SJSA1 (cell line): Measurements from ENCODE around the gene PHF19. TPM values are rescaled to one million over a fixed set of nuclear protein-coding genes. Genes with fewer than 3 reads are reported as not detected.

Source experiments
- DNase-seq, 2 experiments: peaks; one replicate each; pipeline ENCODE4 v3.0.0-alpha.2; 2015 to 2020; ENCODE audit warnings: low spot score in 2 of 2, low read depth in 1 of 2
- H3K27ac ChIP-seq: fragments of 250-450 bp; sonication (Bioruptor Pico); 2 replicates; pipeline ENCODE4 v1.5.1; 2020; ENCODE audit warnings: mild to moderate bottlenecking, moderate library complexity
- H3K27me3 ChIP-seq: fragments of 250-450 bp; sonication (Bioruptor Pico); replicated peaks from 2 replicates; pipeline ENCODE4 v1.5.1; 2020; ENCODE audit warnings: mild to moderate bottlenecking, moderate library complexity
- H3K36me3 ChIP-seq: fragments of 250-450 bp; sonication (Bioruptor Pico); 2 replicates; pipeline ENCODE4 v1.5.1; 2020; ENCODE audit warnings: mild to moderate bottlenecking
- H3K4me1 ChIP-seq: fragments of 250-450 bp; sonication (Bioruptor Pico); replicated peaks from 2 replicates; pipeline ENCODE4 v1.6.1; 2021; ENCODE audit warnings: mild to moderate bottlenecking
- H3K4me3 ChIP-seq: fragments of 250-450 bp; sonication (Bioruptor Pico); 2 replicates; pipeline ENCODE4 v1.5.1; 2020; ENCODE audit warnings: mild to moderate bottlenecking
- H3K9me3 ChIP-seq: fragments of 250-450 bp; sonication (Bioruptor Pico); replicated peaks from 2 replicates; pipeline ENCODE4 v1.5.1; 2020; ENCODE audit warnings: mild to moderate bottlenecking
- total RNA-seq: library from RNA; depleted of rRNA; stranded (reverse); fragments of >200 nt; shearing (Covaris generic); gene quantifications from 2 replicates; pipeline ENCODE4 v1.2.3, GENCODE V29; 2014; rRNA removed

Gene PHF19
- total RNA-seq, 1 experiment from 2014 or later: 69.6 TPM

DNA sequence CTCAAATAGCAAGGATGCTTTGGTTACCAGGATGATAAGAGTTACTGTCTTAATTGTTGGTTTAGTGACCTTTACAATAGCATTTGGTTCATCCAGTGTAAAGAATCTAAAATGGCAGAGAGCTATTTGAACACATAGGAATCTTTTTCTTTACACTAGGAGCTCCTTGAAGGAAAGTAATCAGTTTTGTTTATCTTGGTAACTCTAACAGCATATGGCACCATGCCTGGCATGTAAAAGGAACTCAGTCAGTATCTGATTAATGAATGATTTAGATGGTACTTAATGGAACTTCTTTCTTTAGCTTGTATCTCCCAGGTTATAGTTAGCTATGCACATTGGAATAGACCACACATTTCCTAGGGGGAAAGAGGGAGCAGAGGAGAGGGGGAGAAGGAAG is 44.2 kb downstream of the PHF19 start:
- Histone ChIP-seq H3K27me3 (no peaks in the 10 kb centered on the region), H3K36me3 (peaks cover 48% of the 10 kb centered on the region), H3K4me3 (no peak overlapping the region), H3K4me1 (no peaks in the 10 kb centered on the region), H3K9me3 (no peaks in the 10 kb centered on the region), H3K27ac (no peak overlapping the region)
- no peak for DNase-seq

DNA sequence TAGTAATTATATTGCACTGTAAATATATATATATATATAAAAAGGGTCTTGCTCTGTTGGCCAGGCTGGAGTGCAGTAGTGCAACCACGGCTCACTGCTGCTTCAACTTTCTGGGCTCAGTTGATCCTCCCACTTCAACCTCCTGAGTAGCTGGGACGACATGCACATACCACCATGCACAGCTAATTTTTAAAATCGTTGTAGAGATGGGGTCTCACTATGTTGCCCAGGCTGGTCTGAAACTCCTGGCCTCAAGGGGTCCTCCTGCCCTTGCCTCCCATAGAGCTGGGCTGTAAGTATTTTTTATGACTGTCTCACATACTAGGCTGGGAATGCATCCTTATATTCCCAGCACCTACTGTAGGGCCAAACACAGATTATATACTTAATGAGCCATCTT is 46.1 kb downstream of the PHF19 start:
- no peak overlapping the region for H3K27ac ChIP-seq
- DNase-seq: no peak

DNA sequence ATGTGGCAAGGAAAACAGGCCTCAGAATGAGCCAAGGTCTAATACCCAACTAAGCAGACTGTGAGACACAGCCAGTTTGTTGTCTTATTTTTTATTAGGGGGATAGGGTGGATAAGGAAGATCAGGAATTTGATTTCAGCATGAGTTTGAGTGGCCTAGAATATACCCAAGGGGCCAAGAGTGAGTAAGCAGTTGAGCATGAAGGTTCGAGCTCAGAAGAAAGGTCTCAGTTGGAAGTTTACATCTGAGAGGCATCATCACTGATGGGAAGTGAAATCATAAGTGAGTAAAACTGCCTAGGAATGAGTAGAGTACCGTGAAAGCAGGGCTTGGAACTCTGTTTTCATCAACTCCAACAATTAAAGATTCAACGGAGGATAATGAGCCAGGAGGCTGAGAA is 46.8 kb downstream of the PHF19 start:
- no peaks in the 10 kb centered on the region for H3K9me3 ChIP-seq
- H3K4me3 ChIP-seq: no peak overlapping the region
- peaks cover 58% of the 10 kb centered on the region for H3K36me3 ChIP-seq
- no peaks in the 10 kb centered on the region for H3K4me1 ChIP-seq
- H3K27ac ChIP-seq: no peak overlapping the region
- no peaks in the 10 kb centered on the region for H3K27me3 ChIP-seq
- no peak for DNase-seq

More for the DNA sequence above, 46.1 kb downstream of the PHF19 start:
- no peaks in the 10 kb centered on the region for H3K4me1 ChIP-seq
- peaks cover 55% of the 10 kb centered on the region for H3K36me3 ChIP-seq
- no peaks in the 10 kb centered on the region for H3K27me3 ChIP-seq
- H3K9me3 ChIP-seq: no peaks in the 10 kb centered on the region
- no peak overlapping the region for H3K4me3 ChIP-seq

GRCh38 chr9:120829650-120830049 is 47.3 kb downstream of the PHF19 start:
- no peak overlapping the region for H3K27ac ChIP-seq

DNA sequence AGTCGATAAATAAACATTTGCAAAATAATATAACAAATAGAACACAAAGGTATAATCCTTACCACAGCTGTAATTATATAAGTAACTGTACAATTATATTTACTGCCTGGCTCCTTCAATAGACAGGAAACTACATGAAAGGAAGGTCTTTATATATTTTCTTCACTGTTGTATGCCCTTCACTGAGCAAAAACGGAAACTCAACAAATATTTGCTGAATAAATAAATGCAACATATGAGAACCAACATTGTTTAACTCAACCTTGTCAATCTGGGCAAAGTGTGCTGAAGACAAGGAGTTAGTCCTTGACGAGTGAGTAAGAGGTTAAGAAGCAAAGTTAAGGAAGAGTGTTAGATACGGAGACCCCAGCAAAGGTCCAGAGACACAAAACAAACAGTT is 56.9 kb downstream of the PHF19 start:
- DNase-seq: no peak
- H3K4me1 ChIP-seq: no peaks in the 10 kb centered on the region
- no peaks in the 10 kb centered on the region for H3K9me3 ChIP-seq
- H3K36me3 ChIP-seq: peaks cover 77% of the 10 kb centered on the region
- no peaks in the 10 kb centered on the region for H3K27me3 ChIP-seq
- no peak overlapping the region for H3K4me3 ChIP-seq
- no peak overlapping the region for H3K27ac ChIP-seq

More at GRCh38 chr9:120829650-120830049, 47.3 kb downstream of the PHF19 start:
- no peak for DNase-seq
- Histone ChIP-seq H3K4me3 (no peak overlapping the region), H3K36me3 (peaks cover 58% of the 10 kb centered on the region), H3K4me1 (no peaks in the 10 kb centered on the region), H3K27me3 (no peaks in the 10 kb centered on the region), H3K9me3 (no peaks in the 10 kb centered on the region)

- no peaks in the 10 kb centered on the region for H3K9me3 ChIP-seq
- no peak overlapping the region for H3K27ac ChIP-seq
- H3K4me1 ChIP-seq: no peaks in the 10 kb centered on the region
- H3K27me3 ChIP-seq: no peaks in the 10 kb centered on the region
- no peak overlapping the region for H3K4me3 ChIP-seq
- peaks cover 68% of the 10 kb centered on the region for H3K36me3 ChIP-seq
- DNase-seq: no peak
Measured at GRCh38 chr9:120818595-120818994, 58.4 kb downstream of the PHF19 start.

GRCh38 chr9:120815075-120815474 is 61.9 kb downstream of the PHF19 start:
- no peak overlapping the region for H3K27ac ChIP-seq
- DNase-seq: no peak
- H3K9me3 ChIP-seq: no peaks in the 10 kb centered on the region
- H3K4me1 ChIP-seq: no peaks in the 10 kb centered on the region
- H3K4me3 ChIP-seq: no peak overlapping the region
- H3K27me3 ChIP-seq: no peaks in the 10 kb centered on the region
- peaks cover 38% of the 10 kb centered on the region for H3K36me3 ChIP-seq

- Histone ChIP-seq H3K9me3 (0 out of 2 replicates have a peak, but pooled peaks cover 3% of the 10 kb centered on the region), H3K4me3 (no peak overlapping the region), H3K27ac (no peak overlapping the region), H3K4me1 (no peaks in the 10 kb centered on the region), H3K36me3 (no peaks in the 10 kb centered on the region), H3K27me3 (no peaks in the 10 kb centered on the region)
- DNase-seq: no peak
Measured at GRCh38 chr9:120808931-120809330, 68.1 kb downstream of the PHF19 start.

DNA sequence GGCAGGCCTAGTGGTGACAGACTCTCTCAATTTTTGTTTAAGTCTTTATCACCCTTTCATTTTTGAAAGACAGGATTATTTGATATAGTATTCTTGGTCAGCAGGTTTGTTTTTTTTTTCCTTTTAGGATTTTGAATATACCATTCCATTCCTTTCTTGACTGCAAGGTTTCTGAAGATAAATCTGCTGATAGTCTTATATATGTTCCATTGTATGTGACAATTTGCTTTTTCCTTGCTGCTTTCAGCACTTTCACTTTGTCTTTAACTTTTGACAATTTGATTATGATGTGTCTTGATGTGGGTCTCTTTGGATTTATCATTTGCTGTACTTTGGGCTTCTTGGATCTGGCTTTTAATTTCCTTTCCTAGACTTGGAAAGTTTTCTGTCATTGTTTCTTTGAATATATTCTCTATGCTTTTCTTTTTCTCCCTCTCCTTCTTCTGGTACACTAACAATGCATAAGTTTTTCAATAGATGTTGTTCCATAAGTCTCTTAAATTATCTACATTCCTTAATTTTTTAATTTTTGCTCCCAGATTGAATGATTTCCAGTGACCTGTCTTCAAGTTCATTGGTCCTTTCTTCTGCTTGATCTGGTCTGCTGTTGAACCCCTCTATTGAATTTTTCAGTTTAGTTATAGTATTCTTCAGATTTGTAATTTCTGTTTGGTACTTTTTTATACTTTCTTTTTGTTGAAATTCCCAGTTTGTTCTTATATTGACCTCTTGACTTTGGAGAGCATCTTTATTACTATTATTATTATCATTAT is 69.2 kb downstream of the PHF19 start:
- no peak for DNase-seq
- H3K9me3 ChIP-seq: 0 out of 2 replicates have a peak, but pooled peaks cover 3% of the 10 kb centered on the region
- H3K4me3 ChIP-seq: no peak overlapping the region
- H3K27ac ChIP-seq: no peak overlapping the region
- H3K4me1 ChIP-seq: no peaks in the 10 kb centered on the region
- no peaks in the 10 kb centered on the region for H3K36me3 ChIP-seq
- no peaks in the 10 kb centered on the region for H3K27me3 ChIP-seq

Other genes with a start within 250 kb of the PHF19 start
- gene MEGF9, start 162.7 kb downstream of the PHF19 start, total RNA-seq: 5.1 TPM in 2 replicates
- 12.3 and 17.9 TPM in 2 replicates for gene FBXW2, start 83.8 kb downstream of the PHF19 start, total RNA-seq
- gene PSMD5, start 34.3 kb downstream of the PHF19 start, total RNA-seq: 17.1 and 30.3 TPM in 2 replicates
- gene TRAF1, start 49.6 kb upstream of the PHF19 start, total RNA-seq: 0.13 and 1.7 TPM in 2 replicates
- 2.4 and 2.7 TPM in 2 replicates for gene C5, start 173.1 kb upstream of the PHF19 start, total RNA-seq
- 17.2 and 17.7 TPM in 2 replicates for gene CNTRL, start 197.8 kb upstream of the PHF19 start, total RNA-seq